Measurements from ENCODE around the gene LAMA2. TPM values are rescaled to one million over a fixed set of nuclear protein-coding genes. Genes with fewer than 3 reads are reported as not detected.

LAMA2 gene, protein sequence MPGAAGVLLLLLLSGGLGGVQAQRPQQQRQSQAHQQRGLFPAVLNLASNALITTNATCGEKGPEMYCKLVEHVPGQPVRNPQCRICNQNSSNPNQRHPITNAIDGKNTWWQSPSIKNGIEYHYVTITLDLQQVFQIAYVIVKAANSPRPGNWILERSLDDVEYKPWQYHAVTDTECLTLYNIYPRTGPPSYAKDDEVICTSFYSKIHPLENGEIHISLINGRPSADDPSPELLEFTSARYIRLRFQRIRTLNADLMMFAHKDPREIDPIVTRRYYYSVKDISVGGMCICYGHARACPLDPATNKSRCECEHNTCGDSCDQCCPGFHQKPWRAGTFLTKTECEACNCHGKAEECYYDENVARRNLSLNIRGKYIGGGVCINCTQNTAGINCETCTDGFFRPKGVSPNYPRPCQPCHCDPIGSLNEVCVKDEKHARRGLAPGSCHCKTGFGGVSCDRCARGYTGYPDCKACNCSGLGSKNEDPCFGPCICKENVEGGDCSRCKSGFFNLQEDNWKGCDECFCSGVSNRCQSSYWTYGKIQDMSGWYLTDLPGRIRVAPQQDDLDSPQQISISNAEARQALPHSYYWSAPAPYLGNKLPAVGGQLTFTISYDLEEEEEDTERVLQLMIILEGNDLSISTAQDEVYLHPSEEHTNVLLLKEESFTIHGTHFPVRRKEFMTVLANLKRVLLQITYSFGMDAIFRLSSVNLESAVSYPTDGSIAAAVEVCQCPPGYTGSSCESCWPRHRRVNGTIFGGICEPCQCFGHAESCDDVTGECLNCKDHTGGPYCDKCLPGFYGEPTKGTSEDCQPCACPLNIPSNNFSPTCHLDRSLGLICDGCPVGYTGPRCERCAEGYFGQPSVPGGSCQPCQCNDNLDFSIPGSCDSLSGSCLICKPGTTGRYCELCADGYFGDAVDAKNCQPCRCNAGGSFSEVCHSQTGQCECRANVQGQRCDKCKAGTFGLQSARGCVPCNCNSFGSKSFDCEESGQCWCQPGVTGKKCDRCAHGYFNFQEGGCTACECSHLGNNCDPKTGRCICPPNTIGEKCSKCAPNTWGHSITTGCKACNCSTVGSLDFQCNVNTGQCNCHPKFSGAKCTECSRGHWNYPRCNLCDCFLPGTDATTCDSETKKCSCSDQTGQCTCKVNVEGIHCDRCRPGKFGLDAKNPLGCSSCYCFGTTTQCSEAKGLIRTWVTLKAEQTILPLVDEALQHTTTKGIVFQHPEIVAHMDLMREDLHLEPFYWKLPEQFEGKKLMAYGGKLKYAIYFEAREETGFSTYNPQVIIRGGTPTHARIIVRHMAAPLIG (N-terminal part only)
- not detected for total RNA-seq

DNA sequence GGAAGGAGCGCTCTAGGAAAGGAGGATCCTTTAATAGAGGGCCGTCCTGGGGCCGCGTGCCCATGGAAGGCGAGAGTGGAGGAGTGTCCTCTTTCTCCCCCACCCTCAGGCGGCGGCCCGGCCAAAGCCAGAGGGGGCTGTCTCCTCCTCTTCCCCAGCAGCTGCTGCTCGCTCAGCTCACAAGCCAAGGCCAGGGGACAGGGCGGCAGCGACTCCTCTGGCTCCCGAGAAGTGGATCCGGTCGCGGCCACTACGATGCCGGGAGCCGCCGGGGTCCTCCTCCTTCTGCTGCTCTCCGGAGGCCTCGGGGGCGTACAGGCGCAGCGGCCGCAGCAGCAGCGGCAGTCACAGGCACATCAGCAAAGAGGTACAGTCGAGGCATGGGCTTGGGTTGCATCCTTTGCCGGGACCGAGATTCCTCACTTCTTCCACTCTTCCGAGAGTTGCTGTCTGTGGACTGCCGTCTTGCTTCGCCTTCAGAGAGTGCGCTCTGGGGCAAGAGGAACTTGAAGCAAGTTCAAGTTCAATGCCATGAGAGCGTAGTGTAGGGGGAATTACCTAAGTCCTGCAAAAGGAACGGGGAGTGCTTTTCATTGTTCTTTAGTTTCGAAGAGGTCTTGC lies at the start of gene LAMA2:
Gene LAMA2 (plus strand): TSS at position 148 of the 621 bp plus-strand sequence. CDS start 108 bp downstream, at position 256.
- no peak for DNase-seq (ENCODE audit: low read depth in 2 of 3, low spot score in 2 of 3)

DNA sequence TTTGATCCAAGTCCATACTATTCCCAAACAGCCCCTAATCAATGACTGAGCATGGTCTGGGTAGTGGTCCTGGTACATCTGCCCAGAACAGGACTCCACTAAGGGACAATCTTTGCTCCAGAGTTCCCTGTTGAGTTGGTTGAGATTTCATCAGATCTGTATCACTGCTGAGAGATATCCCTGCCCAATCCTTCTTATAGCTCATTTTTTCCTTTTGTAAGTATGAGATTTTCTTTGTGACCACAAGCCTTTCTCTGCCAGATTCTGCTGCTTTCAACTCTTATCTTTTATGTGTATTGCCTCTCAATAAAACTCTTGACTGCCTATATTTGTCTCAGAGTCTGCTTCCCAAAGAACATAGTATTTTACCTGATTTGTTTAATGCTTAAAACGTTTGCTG lies 46.2 kb upstream of the LAMA2 start:
- DNase-seq (ENCODE audit: low read depth in 2 of 3, low spot score in 2 of 3), result no peak

DNA sequence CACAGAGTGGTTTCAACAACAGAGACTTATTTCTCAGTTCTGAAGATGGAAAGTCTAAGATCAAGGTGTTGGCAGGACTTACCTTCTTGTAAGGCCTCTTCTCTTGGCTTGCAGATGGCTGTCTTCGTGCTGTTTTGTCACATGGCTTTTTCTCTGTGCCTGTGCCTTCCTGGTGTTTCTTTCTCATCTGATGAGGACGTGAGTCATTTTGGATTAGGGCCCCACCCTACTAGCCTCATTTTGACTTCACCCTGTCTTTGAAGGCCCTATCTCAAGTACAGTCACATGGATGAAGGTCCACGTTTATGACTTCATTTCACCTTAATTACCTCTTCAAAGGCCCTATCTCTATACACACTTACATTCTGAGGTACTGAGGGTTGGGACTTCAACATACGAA lies 41.4 kb upstream of the LAMA2 start:
- no peak for DNase-seq (ENCODE audit: low read depth in 2 of 3, low spot score in 2 of 3)

DNA sequence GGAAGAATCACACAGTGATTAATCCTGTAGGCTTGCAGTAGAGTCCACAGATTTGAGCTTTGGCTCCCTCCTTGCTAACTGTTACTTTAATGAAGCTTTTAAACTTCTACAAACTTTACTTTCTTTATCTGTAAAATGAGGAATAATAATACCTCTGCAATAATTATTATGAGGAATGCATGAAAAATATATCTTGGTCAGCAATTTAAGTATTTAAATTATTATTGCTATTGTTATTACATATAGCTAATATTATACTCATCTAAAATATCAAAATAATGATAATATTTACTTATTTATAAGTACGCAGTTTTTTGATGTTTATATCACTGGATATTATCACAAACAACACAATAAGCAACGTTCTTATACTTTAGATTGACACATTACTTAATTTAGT lies 38.3 kb upstream of the LAMA2 start:
- DNase-seq (ENCODE audit: low read depth in 2 of 3, low spot score in 2 of 3), result no peak

DNA sequence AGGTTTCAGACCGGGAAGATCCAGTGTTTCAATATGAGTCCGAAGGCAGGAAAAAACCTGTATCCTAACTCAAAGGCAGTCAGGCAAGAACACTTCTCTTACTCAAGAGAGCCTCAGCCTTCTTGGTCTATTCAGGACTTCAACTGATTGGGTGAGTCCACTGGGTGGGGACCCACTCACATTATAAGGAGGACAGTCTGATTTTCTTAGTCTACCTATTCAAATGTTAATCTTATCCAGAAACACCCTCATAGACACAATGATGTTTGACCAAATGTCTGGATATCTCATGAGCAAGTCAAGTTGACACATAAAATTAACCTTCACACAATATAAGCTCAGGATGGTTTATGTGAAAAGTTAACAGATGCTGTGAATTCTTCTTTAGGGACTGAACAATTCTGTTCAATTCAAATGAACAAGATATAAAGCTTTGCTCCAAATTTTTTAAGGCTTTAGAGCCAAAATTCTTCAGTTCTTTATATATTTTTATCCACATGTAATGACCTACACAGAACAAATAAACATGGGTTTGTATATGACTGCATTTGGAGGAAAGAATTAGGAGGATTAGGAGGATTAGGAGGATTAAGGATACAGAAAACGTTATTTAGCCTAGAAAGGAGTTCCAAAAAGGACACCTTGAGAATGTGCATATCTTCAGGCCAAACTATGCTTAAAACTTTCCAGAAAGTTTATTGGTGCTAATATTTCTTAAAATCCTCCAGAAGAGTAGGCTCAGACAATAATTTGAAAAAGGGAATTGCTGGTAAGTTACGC lies 35.3 kb upstream of the LAMA2 start:
- no peak for DNase-seq (ENCODE audit: low read depth in 2 of 3, low spot score in 2 of 3)

DNA sequence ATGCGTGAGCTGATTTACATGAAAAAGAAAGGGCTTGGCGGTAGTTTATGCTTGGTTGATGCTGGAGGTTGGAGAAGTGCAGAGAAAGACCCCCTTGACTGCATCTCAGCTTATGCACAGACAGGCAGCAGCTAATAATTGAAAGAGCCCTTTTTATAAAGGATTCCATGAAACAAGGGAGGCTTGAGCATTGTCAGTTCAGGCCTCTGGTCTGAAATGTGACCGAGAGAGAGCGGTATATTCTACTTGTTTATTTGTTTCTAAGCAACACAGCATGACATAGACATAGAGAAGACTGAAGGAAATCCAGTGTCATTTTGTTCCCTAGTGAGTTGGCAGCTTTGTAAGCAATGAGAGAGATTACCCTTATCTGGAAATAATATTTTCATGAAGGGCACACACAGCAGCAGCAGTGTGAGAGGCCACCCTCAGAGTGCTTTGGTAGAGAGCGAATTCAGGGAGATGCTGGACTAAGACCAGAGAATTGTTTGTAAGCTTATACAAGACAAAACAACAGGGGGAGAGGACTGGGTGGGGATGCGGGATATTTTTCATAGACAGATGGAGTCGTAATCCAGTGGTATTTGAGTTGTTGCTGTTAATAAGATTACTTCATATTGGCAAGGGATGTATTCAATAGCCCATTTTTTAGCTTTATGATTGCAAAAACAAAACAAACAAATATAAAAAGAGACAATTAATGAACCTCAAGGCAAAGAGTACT lies 34.6 kb upstream of the LAMA2 start:
- DNase-seq (ENCODE audit: low read depth in 2 of 3, low spot score in 2 of 3), result no peak

DNA sequence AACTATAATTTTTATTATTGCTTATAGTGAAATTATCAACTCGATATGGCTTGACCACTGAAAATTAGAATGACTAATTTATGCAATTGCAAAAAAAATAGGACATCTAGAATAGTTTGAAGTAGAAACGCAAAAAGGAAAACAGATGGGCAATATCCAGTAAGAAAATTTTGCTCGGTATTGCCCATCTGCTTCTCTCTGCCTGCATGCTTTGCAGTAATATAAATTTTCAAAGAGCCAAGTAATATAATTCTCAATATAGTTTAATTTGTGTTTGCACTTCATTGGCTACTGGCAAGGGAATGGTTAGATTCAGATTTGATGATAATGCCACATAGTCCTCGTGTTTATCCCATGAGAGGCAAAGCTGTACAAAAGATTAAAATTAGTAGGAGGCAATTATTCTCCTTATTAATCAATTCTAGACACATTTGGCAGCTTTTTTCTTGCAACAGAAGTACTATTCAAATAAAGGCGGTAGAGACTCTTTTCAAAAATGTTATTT lies 27.3 kb upstream of the LAMA2 start:
- no peak for DNase-seq (ENCODE audit: low read depth in 2 of 3, low spot score in 2 of 3)

DNA sequence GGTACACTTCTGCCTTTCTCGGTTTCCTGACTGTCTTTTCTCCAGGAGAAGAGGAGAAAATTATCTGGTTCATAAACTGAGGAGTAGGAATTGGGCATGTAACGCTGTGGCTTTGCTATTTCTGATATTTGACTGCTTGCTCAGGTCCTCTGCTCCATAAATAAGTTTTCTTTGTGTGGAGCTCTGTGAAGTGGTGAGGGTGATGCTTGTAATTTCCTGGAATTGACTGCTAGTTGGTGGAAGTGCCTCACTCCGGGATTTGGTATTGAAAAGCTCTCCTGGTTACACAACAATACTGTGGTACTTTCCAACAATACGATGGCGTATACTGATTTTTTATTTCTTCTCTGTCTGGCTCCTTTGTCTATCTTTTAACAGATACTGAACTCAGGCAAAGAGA lies 25.1 kb upstream of the LAMA2 start:
- no peak for DNase-seq (ENCODE audit: low read depth in 2 of 3, low spot score in 2 of 3)

DNA sequence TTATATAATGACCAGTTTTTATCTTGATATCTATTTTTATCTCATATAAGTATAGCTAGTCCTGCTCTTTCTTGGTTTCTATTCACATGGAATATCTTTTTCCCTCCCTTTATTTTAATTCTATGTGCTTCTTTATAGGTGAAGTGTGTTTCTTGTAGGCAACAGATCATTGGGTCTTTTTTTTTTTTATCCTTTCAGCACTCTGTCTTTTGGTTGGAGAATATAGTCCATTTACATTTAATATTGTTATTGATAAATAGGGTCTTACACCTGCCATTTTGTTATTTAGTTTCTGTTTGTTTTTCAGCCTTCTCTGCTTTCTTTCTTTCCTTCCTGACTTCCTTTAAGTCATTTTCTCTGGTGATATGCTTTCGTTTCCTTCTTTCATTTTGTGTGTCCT lies 22.2 kb upstream of the LAMA2 start:
- no peak for DNase-seq (ENCODE audit: low read depth in 2 of 3, low spot score in 2 of 3)

DNA sequence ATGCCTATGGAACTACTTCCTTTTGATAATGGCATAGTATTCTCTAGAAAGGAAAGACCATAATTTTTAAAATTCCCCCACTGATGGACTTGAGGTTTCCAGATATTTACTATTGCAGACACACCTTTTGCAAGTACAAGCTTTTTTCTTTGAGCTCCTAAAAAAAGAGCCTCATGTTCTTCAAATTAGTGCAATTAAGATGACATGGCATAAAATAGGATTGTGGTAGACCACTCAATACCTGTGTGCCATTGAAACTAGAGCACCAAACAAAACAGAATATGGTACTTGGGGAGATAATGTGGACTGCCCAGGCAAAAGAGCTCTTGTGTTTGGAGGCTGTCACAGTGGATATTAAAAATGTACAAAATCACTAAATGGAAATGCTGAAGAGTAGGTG lies 19.0 kb upstream of the LAMA2 start:
- no peak for DNase-seq (ENCODE audit: low read depth in 2 of 3, low spot score in 2 of 3)

DNA sequence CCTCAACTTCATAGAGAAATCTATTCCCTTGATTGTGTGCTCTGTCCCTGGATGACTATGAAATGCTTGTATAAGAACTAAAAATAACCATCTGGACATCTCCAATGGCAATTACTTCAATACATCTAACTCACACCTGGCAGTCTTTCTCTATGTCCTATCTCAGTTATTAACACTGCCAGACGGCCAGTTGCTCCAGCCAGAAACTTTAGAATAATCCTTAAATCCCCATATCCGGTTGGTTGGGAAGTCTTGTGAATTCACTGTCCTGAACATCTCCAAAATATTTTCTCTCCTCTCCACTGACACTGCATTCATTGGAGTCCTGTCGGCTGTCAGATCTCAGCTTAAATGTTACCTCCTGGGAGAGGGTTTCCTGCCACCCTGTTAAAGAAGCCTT lies 12.2 kb upstream of the LAMA2 start:
- DNase-seq (ENCODE audit: low read depth in 2 of 3, low spot score in 2 of 3), result no peak

DNA sequence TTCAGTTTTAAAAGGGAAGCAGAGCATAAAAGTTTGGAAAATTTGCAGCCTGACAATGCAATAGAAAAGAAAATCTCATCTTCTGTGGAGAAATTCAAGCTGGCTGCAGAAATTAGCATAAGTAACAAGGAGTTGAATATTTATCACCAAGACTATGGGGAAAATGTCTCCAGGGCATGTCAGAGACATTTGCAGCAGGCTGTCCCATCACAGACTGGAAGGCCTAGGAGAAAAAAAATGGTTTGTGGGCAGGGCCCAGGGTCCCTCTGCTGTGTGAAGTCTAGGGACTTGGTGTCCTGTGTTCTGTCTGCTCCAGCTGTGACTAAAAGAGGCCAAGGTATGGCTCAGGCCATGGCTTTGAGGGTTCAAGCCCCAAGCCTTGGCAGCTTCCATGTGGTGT lies 8.1 kb upstream of the LAMA2 start:
- DNase-seq (ENCODE audit: low read depth in 2 of 3, low spot score in 2 of 3), result no peak

DNA sequence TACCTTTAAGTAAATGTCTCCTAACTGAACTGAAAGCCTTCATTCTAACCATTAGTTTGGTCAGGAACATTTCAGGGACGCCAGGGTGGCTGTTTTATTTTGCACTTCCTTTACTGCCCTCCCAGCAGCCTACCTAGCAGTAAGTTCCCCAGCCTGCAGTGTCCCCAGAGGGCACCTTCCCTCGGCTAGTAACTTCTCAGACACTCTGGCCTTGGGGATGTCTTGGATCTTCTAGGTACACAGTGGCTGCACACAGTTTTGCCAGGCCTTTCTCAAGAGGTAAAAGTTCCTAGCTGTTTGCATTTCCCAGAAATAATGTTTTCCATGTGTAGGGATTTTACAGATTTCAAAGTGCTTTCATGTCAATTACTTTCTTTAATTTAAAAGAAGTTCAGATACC lies 378 bp upstream of the LAMA2 start:
- no peak for DNase-seq (ENCODE audit: low read depth in 2 of 3, low spot score in 2 of 3)

DNA sequence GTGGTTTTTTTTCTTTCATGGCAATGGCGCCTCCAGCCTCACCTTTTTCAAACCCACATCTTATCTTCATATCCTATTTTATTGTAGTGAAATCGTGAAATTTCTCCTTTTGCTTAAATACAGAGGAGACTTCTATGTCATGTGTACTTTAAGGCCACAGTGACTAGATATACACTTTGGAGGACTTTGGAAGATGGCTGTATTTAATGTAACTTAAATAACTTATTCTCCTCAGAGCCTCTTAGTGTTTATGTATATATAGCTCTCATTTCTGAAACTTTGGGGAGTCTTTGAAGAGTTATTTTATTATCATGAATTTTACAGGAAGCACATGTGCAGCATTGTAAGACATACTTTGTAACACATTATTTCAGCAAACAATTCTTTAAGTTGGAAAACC lies 968 bp downstream of the LAMA2 start:
- no peak for DNase-seq (ENCODE audit: low read depth in 2 of 3, low spot score in 2 of 3)

DNA sequence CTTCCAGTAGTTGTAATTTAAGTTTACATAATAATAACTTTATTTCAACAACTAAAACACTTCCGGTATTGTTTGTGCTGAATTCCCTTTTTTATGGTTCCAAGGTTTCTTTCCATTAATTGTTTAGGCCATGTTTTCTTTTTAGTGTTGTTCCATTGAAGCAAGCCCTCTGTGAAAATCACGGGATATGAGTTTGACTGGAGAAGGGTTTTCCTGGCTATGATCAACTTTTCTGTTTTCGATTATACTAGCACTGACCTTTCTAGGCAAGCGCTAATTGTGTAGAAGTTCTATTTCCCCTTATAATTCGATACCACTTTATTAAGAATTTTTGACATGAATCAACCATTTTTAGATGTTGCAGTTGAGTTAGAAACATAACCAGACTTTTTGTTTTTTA lies 2.4 kb downstream of the LAMA2 start:
- DNase-seq (ENCODE audit: low read depth in 2 of 3, low spot score in 2 of 3), result no peak

DNA sequence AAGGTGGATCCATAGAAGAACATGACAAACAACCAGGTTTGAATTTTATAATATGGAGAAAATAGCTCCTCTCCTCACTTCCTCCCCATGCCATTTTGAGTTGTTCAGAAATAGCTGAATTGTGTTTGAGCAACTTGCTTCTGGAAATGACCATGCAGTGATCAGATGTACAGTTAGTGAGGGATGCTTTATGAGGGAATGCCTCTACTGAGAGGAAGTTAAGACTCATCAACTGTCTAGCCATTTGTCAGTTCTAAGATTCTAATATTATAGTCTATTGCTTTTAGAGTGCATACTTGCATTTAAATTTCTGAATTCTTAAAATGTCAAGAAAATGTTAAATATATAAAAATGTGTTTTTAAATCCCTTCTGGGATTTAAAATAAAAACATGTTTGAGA lies 3.8 kb downstream of the LAMA2 start:
- DNase-seq (ENCODE audit: low read depth in 2 of 3, low spot score in 2 of 3), result no peak

DNA sequence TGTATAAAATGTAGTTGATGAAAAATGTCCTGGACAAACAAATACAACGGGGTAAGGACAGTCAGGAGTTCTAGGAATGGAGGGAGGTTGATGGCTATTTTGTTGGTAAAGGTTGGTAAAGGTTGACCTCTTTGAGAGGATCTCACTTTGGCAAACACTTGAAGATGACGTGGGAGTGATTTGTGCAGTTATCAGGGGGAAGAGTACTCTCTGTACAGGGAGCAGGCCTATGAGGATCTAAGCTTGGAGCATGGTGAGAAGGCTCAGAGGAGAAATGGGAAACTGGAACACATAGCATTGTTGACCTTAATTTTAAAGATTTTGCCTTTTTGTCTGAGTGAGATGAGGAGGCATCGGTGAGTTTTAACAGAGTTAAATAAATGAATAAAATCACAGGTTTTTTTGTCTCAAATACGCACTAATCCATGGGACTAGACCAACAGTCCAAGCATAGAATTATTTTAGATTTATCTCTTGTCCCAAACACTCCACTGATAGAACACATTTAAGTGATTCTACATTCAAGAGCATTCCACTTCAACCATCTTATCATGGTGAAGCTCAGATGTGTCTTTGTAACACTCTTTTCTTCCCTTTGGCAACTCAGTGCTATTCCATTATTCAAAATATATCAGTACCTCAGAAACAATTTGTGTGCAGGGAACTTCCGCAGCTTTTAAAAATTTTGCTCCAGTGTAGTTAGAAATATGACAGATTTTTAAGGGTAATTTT lies 5.7 kb downstream of the LAMA2 start:
- no peak for DNase-seq (ENCODE audit: low read depth in 2 of 3, low spot score in 2 of 3)

DNA sequence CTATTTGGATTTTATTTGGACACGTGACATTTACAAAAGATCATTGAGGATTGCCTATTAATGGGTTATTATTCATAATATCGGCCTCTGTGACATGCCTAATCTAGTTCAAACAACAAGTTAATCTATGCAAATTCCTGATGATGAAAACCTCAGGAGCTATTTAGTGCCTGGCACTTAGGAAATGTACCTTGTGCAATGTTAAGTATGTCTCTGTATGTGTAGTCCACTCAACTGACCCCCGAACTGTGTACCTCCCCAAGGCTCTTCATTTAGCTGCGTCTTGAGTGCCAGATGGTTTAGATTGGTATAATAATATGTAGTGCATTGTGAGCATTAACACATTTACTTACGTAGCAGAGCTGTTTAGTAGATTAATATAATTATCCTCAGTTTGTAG lies 6.9 kb downstream of the LAMA2 start:
- no peak for DNase-seq (ENCODE audit: low read depth in 2 of 3, low spot score in 2 of 3)

Data from hematopoietic multipotent progenitor cell (in vitro differentiated cells).